HepG2 (cell line): ENCODE data around the gene AIF1. TPM values are rescaled to one million over a fixed set of nuclear protein-coding genes. Genes with fewer than 3 reads are reported as not detected.

ENCODE experiments used
- ESRRA ChIP-seq: sonication (generic); formaldehyde crosslinking; IDR thresholded peaks from 2 replicates; pipeline ENCODE4 v1.5.1; 2020; ENCODE audit warnings: mild to moderate bottlenecking, low read depth, missing genetic modification reagents
- FLYWCH1 ChIP-seq: sonication (generic); formaldehyde crosslinking; IDR thresholded peaks from 2 replicates; pipeline ENCODE4 v1.8.1; 2023; ENCODE audit warnings: mild to moderate bottlenecking, missing genetic modification reagents
- KDM6A ChIP-seq: IDR thresholded peaks from 2 replicates; pipeline ENCODE4 v1.6.1; 2016; ENCODE audit warnings: low read depth
- ONECUT2 ChIP-seq: sonication (generic); formaldehyde crosslinking; IDR thresholded peaks from 2 replicates; pipeline ENCODE4 v1.4.0; 2020; ENCODE audit warnings: missing genetic modification reagents
- PAF1 ChIP-seq: IDR thresholded peaks from 2 replicates; pipeline ENCODE4 v1.6.1; 2016; ENCODE audit warnings: missing genetic modification reagents, missing compliant biosample characterization
- POLR2A ChIP-seq, 2 experiments: IDR thresholded peaks; 2 replicates each; pipeline ENCODE4 v1.6.1; 2011; ENCODE audit warnings: low read depth in 2 of 2, low read length in 2 of 2, mild to moderate bottlenecking in 1 of 2, moderate library complexity in 1 of 2; ENCODE audit not compliant: insufficient read depth in 1 of 2
- SNAI1 ChIP-seq: sonication (generic); formaldehyde crosslinking; IDR thresholded peaks from 2 replicates; pipeline ENCODE4 v1.5.0; 2020; ENCODE audit warnings: mild to moderate bottlenecking, missing genetic modification reagents, borderline replicate concordance
- ZFP62 ChIP-seq: sonication (generic); formaldehyde crosslinking; IDR thresholded peaks from 2 replicates; pipeline ENCODE4 v1.4.0; 2020; ENCODE audit warnings: missing genetic modification reagents
- ZFY ChIP-seq: sonication (generic); formaldehyde crosslinking; IDR thresholded peaks from 2 replicates; pipeline ENCODE4 v1.4.0; 2020; ENCODE audit warnings: missing genetic modification reagents
- ZNF205 ChIP-seq: IDR thresholded peaks from 2 replicates; pipeline ENCODE4 v1.6.1; 2018; ENCODE audit warnings: missing biosample characterization, missing genetic modification reagents
- ZNF224 ChIP-seq: sonication (generic); formaldehyde crosslinking; IDR thresholded peaks from 2 replicates; pipeline ENCODE4 v1.5.0; 2020; ENCODE audit warnings: mild to moderate bottlenecking, missing genetic modification reagents
- ZNF382 ChIP-seq: sonication (generic); formaldehyde crosslinking; IDR thresholded peaks from 2 replicates; pipeline ENCODE4 v1.5.0; 2020; ENCODE audit warnings: missing genetic modification reagents, mild to moderate bottlenecking, borderline replicate concordance
- ZNF484 ChIP-seq: sonication (generic); formaldehyde crosslinking; IDR thresholded peaks from 2 replicates; pipeline ENCODE4 v1.5.1; 2020; ENCODE audit warnings: mild to moderate bottlenecking, low read depth, missing genetic modification reagents, borderline replicate concordance
- ZNF549 ChIP-seq: sonication (generic); formaldehyde crosslinking; IDR thresholded peaks from 2 replicates; pipeline ENCODE4 v1.5.0; 2020; ENCODE audit warnings: missing genetic modification reagents
- ZNF605 ChIP-seq: sonication (generic); formaldehyde crosslinking; IDR thresholded peaks from 2 replicates; pipeline ENCODE4 v1.8.0; 2022; ENCODE audit warnings: mild to moderate bottlenecking, missing genetic modification reagents
- ZSCAN9 ChIP-seq: IDR thresholded peaks from 2 replicates; pipeline ENCODE4 v1.6.1; 2016; ENCODE audit warnings: borderline replicate concordance
- polyA plus RNA-seq, 8 experiments: library from polyadenylated mRNA; depleted of rRNA in 3 of 8; stranded (reverse) in 7 of 8; unstranded in 1 of 8; fragments of >200 nt; fragmentation: Illumina TruSeq in 4 of 8; extraction: Trizol in 4 of 8; gene quantifications; 2 replicates each; pipeline versions ENCODE4 v1.2.1 to v1.2.3, GENCODE V29; 2011 to 2016; ENCODE audit warnings: low read depth in 4 of 8, missing spikeins in 1 of 8, mixed read lengths in 1 of 8; ENCODE audit not compliant: insufficient read depth in 1 of 8
- total RNA-seq, 5 experiments: library from RNA; depleted of rRNA; stranded (reverse); fragments of >200 nt; fragmentation: Illumina TruSeq; extraction: Trizol; gene quantifications; 2 replicates each; pipeline ENCODE4 v1.2.3, GENCODE V29; 2016; ENCODE audit warnings: low read depth in 1 of 5
- TF ChIP-seq, protein P1 (sequence below): sonication (generic); formaldehyde crosslinking; IDR thresholded peaks from 2 replicates; pipeline ENCODE4 v1.8.1; 2023; ENCODE audit warnings: mild to moderate bottlenecking, missing genetic modification reagents
- TF ChIP-seq, protein P2 (sequence below): sonication (generic); formaldehyde crosslinking; IDR thresholded peaks from 2 replicates; pipeline ENCODE4 v1.4.0; 2020; ENCODE audit warnings: missing genetic modification reagents
- TF ChIP-seq, protein P3 (sequence below), 2 experiments: sonication (generic) in 1 of 2; formaldehyde crosslinking in 1 of 2; IDR thresholded peaks; 2 replicates each; pipeline versions ENCODE4 v1.6.1 to v1.9.0; 2014 to 2022; ENCODE audit warnings: antibody characterized with exemption in 1 of 2, borderline replicate concordance in 1 of 2, inconsistent platforms in 1 of 2, low read depth in 1 of 2, missing genetic modification reagents in 1 of 2
- TF ChIP-seq, protein P4 (sequence below): sonication (generic); formaldehyde crosslinking; IDR thresholded peaks from 2 replicates; pipeline ENCODE4 v1.5.0; 2020; ENCODE audit warnings: missing genetic modification reagents
- TF ChIP-seq, protein P5 (sequence below): IDR thresholded peaks from 2 replicates; pipeline ENCODE4 v1.6.1; 2016

The AIF1 gene
- total and polyA plus RNA-seq, 2 of the 13 experiments (the other 11 are each of a cell fraction or from before 2014, with no cell fraction given): 1.5 TPM; not detected in 1

DNA sequence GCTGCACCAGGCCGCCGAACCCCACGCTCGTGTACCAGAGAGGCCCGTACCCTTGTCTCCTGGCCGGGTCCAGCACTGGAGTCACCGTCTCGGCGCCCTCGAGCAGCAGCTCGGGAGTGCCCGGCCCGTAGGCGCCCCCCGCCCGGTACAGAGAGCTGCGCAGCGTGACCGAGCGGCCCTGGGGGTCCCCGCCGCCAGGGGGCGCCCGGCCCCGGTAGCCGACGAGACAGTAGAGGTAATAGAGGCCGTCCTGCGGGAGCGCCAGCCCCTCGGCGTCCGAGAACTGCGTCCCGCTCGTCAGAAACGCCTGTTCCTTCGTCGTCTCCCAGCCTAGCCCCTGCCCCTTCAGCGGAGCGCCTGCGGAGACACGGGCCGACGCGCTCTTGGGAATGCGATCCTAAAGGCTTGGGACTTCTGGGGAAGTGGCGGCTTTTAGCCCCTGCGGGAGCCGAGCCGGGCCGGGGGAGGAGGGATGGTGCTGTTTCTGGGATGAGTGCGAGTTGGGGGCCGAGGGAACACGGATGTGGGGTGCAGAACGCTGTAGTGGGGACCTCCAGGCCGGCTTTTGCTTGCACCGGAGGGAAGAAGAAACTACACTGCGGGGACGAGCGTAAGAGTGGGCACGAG lies 34.1 kb upstream of the AIF1 start (continued):
- TF ChIP-seq, protein P1, sequence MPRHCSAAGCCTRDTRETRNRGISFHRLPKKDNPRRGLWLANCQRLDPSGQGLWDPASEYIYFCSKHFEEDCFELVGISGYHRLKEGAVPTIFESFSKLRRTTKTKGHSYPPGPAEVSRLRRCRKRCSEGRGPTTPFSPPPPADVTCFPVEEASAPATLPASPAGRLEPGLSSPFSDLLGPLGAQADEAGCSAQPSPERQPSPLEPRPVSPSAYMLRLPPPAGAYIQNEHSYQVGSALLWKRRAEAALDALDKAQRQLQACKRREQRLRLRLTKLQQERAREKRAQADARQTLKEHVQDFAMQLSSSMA: 0 out of 2 replicates have a peak, but pooled peaks have one; percentile 7
- TF ChIP-seq ZNF549: no peak
- no peak for TF ChIP-seq ESRRA (CRISPR knock-in tag)
- peak in 1 of 2 experiments; percentile 53; a peak in 1 of 4 replicates for TF ChIP-seq POLR2A (IDR thresholded peaks at IDR 0.05; ENCODE audit: insufficient read depth in 1 of 2, low read depth in 2 of 2, low read length in 2 of 2)
- TF ChIP-seq, protein P2, sequence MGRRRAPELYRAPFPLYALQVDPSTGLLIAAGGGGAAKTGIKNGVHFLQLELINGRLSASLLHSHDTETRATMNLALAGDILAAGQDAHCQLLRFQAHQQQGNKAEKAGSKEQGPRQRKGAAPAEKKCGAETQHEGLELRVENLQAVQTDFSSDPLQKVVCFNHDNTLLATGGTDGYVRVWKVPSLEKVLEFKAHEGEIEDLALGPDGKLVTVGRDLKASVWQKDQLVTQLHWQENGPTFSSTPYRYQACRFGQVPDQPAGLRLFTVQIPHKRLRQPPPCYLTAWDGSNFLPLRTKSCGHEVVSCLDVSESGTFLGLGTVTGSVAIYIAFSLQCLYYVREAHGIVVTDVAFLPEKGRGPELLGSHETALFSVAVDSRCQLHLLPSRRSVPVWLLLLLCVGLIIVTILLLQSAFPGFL (CRISPR knock-in tag): no peak
- TF ChIP-seq ZNF224 (CRISPR knock-in tag): peak; percentile 28; the same call in 1 of the 2 replicates
- TF ChIP-seq ZNF484: no peak
- no peak for TF ChIP-seq ONECUT2 (CRISPR knock-in tag)
- no peak for TF ChIP-seq FLYWCH1 (CRISPR knock-in tag)
- no peak for TF ChIP-seq ZFP62 (CRISPR knock-in tag)
- no peak; the same call in 1 of the 2 replicates for TF ChIP-seq ZSCAN9 (CRISPR knock-in tag)
- TF ChIP-seq ZNF605 (CRISPR knock-in tag): peak; percentile 64; the same call in 1 of the 2 replicates
- TF ChIP-seq SNAI1: 0 out of 2 replicates have a peak, but pooled peaks have one; percentile 41
- no peak for TF ChIP-seq ZNF382 (CRISPR knock-in tag)
- no peak for TF ChIP-seq PAF1 (CRISPR knock-in tag)
- TF ChIP-seq KDM6A (CRISPR knock-in tag): no peak
- TF ChIP-seq ZNF205 (CRISPR knock-in tag): peak; percentile 94; the same call in 1 of the 2 replicates
- TF ChIP-seq, protein P3, sequence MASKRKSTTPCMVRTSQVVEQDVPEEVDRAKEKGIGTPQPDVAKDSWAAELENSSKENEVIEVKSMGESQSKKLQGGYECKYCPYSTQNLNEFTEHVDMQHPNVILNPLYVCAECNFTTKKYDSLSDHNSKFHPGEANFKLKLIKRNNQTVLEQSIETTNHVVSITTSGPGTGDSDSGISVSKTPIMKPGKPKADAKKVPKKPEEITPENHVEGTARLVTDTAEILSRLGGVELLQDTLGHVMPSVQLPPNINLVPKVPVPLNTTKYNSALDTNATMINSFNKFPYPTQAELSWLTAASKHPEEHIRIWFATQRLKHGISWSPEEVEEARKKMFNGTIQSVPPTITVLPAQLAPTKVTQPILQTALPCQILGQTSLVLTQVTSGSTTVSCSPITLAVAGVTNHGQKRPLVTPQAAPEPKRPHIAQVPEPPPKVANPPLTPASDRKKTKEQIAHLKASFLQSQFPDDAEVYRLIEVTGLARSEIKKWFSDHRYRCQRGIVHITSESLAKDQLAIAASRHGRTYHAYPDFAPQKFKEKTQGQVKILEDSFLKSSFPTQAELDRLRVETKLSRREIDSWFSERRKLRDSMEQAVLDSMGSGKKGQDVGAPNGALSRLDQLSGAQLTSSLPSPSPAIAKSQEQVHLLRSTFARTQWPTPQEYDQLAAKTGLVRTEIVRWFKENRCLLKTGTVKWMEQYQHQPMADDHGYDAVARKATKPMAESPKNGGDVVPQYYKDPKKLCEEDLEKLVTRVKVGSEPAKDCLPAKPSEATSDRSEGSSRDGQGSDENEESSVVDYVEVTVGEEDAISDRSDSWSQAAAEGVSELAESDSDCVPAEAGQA (IDR thresholded peaks at IDR 0.05; ENCODE audit: low read depth): 0 out of 2 replicates have a peak, but pooled peaks have one; percentile 15
- TF ChIP-seq, protein P3 (CRISPR knock-in tag; IDR thresholded peaks at IDR 0.05; ENCODE audit: borderline replicate concordance): peak; percentile 75; the same call in 1 of the 2 replicates
- TF ChIP-seq, protein P4, sequence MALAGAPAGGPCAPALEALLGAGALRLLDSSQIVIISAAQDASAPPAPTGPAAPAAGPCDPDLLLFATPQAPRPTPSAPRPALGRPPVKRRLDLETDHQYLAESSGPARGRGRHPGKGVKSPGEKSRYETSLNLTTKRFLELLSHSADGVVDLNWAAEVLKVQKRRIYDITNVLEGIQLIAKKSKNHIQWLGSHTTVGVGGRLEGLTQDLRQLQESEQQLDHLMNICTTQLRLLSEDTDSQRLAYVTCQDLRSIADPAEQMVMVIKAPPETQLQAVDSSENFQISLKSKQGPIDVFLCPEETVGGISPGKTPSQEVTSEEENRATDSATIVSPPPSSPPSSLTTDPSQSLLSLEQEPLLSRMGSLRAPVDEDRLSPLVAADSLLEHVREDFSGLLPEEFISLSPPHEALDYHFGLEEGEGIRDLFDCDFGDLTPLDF (CRISPR knock-in tag): no peak
- TF ChIP-seq ZFY (CRISPR knock-in tag): peak; percentile 76
- TF ChIP-seq, protein P5, sequence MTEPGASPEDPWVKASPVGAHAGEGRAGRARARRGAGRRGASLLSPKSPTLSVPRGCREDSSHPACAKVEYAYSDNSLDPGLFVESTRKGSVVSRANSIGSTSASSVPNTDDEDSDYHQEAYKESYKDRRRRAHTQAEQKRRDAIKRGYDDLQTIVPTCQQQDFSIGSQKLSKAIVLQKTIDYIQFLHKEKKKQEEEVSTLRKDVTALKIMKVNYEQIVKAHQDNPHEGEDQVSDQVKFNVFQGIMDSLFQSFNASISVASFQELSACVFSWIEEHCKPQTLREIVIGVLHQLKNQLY (CRISPR knock-in tag): peak; percentile 48; the same call in 1 of the 2 replicates
